HepG2 (cell line): ENCODE measurements around the gene ELP4. TPM values are rescaled to one million over a fixed set of nuclear protein-coding genes. Genes with fewer than 3 reads are reported as not detected.

ENCODE experiments used
- ATAC-seq: fragments of 200-7000 bp; cut with Tn5 transposase; 3 replicates; pipeline ENCODE4 v1.9.1; 2020; ENCODE audit warnings: mild to moderate bottlenecking, moderate library complexity
- BruUV-seq: library from RNA; stranded (reverse); fragments of 400-500 nt; replicated peaks from 2 replicates; lab custom pipeline; 2021; lab: Mats Ljungman, UMichigan
- CTCF ChIA-PET: fragments of 300-600 bp; formaldehyde crosslinking; extraction: SDS; loops from one replicate; lab custom pipeline; 2021; ENCODE audit warnings: low total read pairs, inconsistent platforms, low intra/inter-chr PET ratio; lab: Yijun Ruan, JAX
- POLR2A ChIA-PET: fragments of 350-600 bp; sonication (Branson Sonifier 250); formaldehyde crosslinking; loops from one replicate; lab custom pipeline; 2020; ENCODE audit warnings: antibody characterized with exemption, inconsistent platforms; lab: Yijun Ruan, JAX
- DNase-seq: peaks from one replicate; pipeline ENCODE4 v3.0.0-alpha.2; 2015; ENCODE audit warnings: low spot score
- FAIRE-seq: peaks from 3 replicates; lab custom pipeline; 2011; peaks lifted over from hg19 to GRCh38; lab: Jason Lieb, UNC
- H2AFZ ChIP-seq: one replicate; pipeline ENCODE4 v1.6.1; 2011; ENCODE audit warnings: low read length, inconsistent platforms
- H3K27ac ChIP-seq: fragments of 300-600 bp; 3 replicates; pipeline ENCODE4 v1.8.0; 2011; ENCODE audit warnings: mixed run types, mild to moderate bottlenecking, mixed read lengths, low read length, inconsistent platforms; ENCODE audit not compliant: insufficient read depth; ENCODE audit errors: extremely low read length
- H3K27me3 ChIP-seq, 2 experiments: fragments of 200-600 bp in 1 of 2; 2 replicates in 1 of 2; 3 replicates in 1 of 2; pipeline versions ENCODE4 v1.6.0 to v1.8.0; 2011; ENCODE audit warnings: low read length in 2 of 2, mild to moderate bottlenecking in 2 of 2, moderate library complexity in 2 of 2, inconsistent platforms in 1 of 2; ENCODE audit not compliant: insufficient read depth in 2 of 2, control insufficient read depth in 1 of 2
- H3K36me3 ChIP-seq, 2 experiments: fragments of 200-600 bp in 1 of 2; replicated peaks in 1 of 2; 2 replicates in 1 of 2; 3 replicates in 1 of 2; pipeline versions ENCODE4 v1.5.1 to v1.8.0; 2011; ENCODE audit warnings: low read length in 2 of 2, inconsistent platforms in 1 of 2; ENCODE audit not compliant: insufficient read depth in 2 of 2, control insufficient read depth in 1 of 2
- H3K4me1 ChIP-seq: 2 replicates; pipeline ENCODE4 v1.5.1; 2012; ENCODE audit warnings: low read length, inconsistent platforms; ENCODE audit not compliant: insufficient read depth
- H3K4me2 ChIP-seq: 2 replicates; pipeline ENCODE4 v1.6.0; 2011; ENCODE audit warnings: low read depth, low read length, inconsistent platforms
- H3K4me3 ChIP-seq, 3 experiments: fragments of 200-600 bp in 1 of 3; sonication (generic), shearing (Covaris generic) in 1 of 3; replicated peaks in 1 of 3; 2 replicates each; pipeline ENCODE4 v1.5.1; 2011 to 2016; ENCODE audit warnings: low read length in 3 of 3, inconsistent platforms in 2 of 3, low read depth in 2 of 3, mild to moderate bottlenecking in 2 of 3, control low read depth in 1 of 3, mixed read lengths in 1 of 3; ENCODE audit not compliant: insufficient read depth in 1 of 3
- H3K79me2 ChIP-seq: one replicate; pipeline ENCODE4 v1.6.1; 2011; ENCODE audit warnings: low read length, inconsistent platforms; ENCODE audit not compliant: insufficient read depth
- H3K9ac ChIP-seq: 2 replicates; pipeline ENCODE4 v1.6.0; 2011; ENCODE audit warnings: mild to moderate bottlenecking, low read depth, low read length, inconsistent platforms; ENCODE audit not compliant: insufficient read depth
- H3K9me3 ChIP-seq: 2 replicates; pipeline ENCODE4 v1.5.1; 2012; ENCODE audit warnings: mild to moderate bottlenecking, low read length
- H4K20me1 ChIP-seq: 2 replicates; pipeline ENCODE4 v1.6.0; 2011; ENCODE audit warnings: inconsistent platforms, mild to moderate bottlenecking, low read length, moderate library complexity; ENCODE audit not compliant: insufficient read depth
- ARID2 ChIP-seq: sonication (generic); formaldehyde crosslinking; IDR thresholded peaks from 2 replicates; pipeline ENCODE4 v1.8.1; 2022; ENCODE audit warnings: mild to moderate bottlenecking, missing genetic modification reagents, borderline replicate concordance
- CBX2 ChIP-seq, 2 experiments: fragments of 200-600 bp in 1 of 2; sonication (generic); formaldehyde crosslinking in 1 of 2; IDR thresholded peaks; 2 replicates each; pipeline versions ENCODE4 v1.7.0 to v1.8.1; 2018 to 2022; ENCODE audit warnings: low read depth in 2 of 2, low read length in 1 of 2, mild to moderate bottlenecking in 1 of 2, missing genetic modification reagents in 1 of 2
- DR1 ChIP-seq: sonication (generic); formaldehyde crosslinking; IDR thresholded peaks from 2 replicates; pipeline ENCODE4 v1.8.0; 2021; ENCODE audit warnings: mild to moderate bottlenecking, missing genetic modification reagents, inconsistent platforms
- IRF2 ChIP-seq: IDR thresholded peaks from 2 replicates; pipeline ENCODE4 v1.6.1; 2018; ENCODE audit warnings: missing genetic modification reagents, missing compliant biosample characterization
- IRX3 ChIP-seq: sonication (generic); formaldehyde crosslinking; IDR thresholded peaks from 2 replicates; pipeline ENCODE4 v1.8.1; 2023; ENCODE audit warnings: mild to moderate bottlenecking, low read depth, missing genetic modification reagents, borderline replicate concordance
- KAT2B ChIP-seq: fragments of 150-350 bp; IDR thresholded peaks from 2 replicates; pipeline ENCODE4 v1.6.1; 2014; ENCODE audit warnings: low read depth, low read length, borderline replicate concordance
- POLR2A ChIP-seq, 2 experiments: IDR thresholded peaks; 2 replicates each; pipeline ENCODE4 v1.6.1; 2011; ENCODE audit warnings: low read depth in 2 of 2, low read length in 2 of 2, mild to moderate bottlenecking in 1 of 2, moderate library complexity in 1 of 2; ENCODE audit not compliant: insufficient read depth in 1 of 2
- STAG1 ChIP-seq: sonication (generic); formaldehyde crosslinking; IDR thresholded peaks from 2 replicates; pipeline ENCODE4 v1.4.0; 2020; ENCODE audit warnings: missing genetic modification reagents
- ZNF235 ChIP-seq: sonication (generic); formaldehyde crosslinking; IDR thresholded peaks from 2 replicates; pipeline ENCODE4 v1.8.1; 2023; ENCODE audit warnings: mild to moderate bottlenecking, missing genetic modification reagents, borderline replicate concordance
- ZNF34 ChIP-seq: sonication (generic); formaldehyde crosslinking; IDR thresholded peaks from 2 replicates; pipeline ENCODE4 v1.4.0; 2020; ENCODE audit warnings: mild to moderate bottlenecking, missing genetic modification reagents, borderline replicate concordance
- ZNF383 ChIP-seq: sonication (generic); formaldehyde crosslinking; IDR thresholded peaks from 2 replicates; pipeline ENCODE4 v1.4.0; 2020; ENCODE audit warnings: missing genetic modification reagents, mild to moderate bottlenecking, borderline replicate concordance
- ZNF629 ChIP-seq: sonication (generic); formaldehyde crosslinking; conservative IDR thresholded peaks from 2 replicates; pipeline ENCODE4 v1.5.0; 2020; ENCODE audit warnings: missing genetic modification reagents
- ZNF660 ChIP-seq: sonication (generic); formaldehyde crosslinking; IDR thresholded peaks from 2 replicates; pipeline ENCODE4 v1.5.1; 2020; ENCODE audit warnings: mild to moderate bottlenecking, low read depth, missing genetic modification reagents, borderline replicate concordance
- WGBS: methylation state at CpG from one replicate; pipeline ENCODE4 v1.1.6; 2017; ENCODE audit warnings: low lambda C conversion rate; 5-methylcytosine and 5-hydroxymethylcytosine counted together
- in situ Hi-C: cut with HindIII; loops from 2 replicates; pipeline ENCODE4 v1.10.0; 2017; ENCODE audit warnings: low pct_unique_long_range_greater_than_20kb; ENCODE audit not compliant: extremely low pct_ligation_motif_present
- intact Hi-C: fragments of 100-400 bp; cut with micrococcal nuclease; formaldehyde crosslinking; loops from one replicate; pipeline ENCODE4 v1.10.0; 2022; ENCODE audit not compliant: unreplicated experiment
- polyA plus RNA-seq, 8 experiments: library from polyadenylated mRNA; depleted of rRNA in 3 of 8; stranded (reverse) in 7 of 8; unstranded in 1 of 8; fragments of >200 nt; fragmentation: Illumina TruSeq in 4 of 8; extraction: Trizol in 4 of 8; gene quantifications; 2 replicates each; pipeline versions ENCODE4 v1.2.1 to v1.2.3, GENCODE V29; 2011 to 2016; ENCODE audit warnings: low read depth in 4 of 8, missing spikeins in 1 of 8, mixed read lengths in 1 of 8; ENCODE audit not compliant: insufficient read depth in 1 of 8
- total RNA-seq, 5 experiments: library from RNA; depleted of rRNA; stranded (reverse); fragments of >200 nt; fragmentation: Illumina TruSeq; extraction: Trizol; gene quantifications; 2 replicates each; pipeline ENCODE4 v1.2.3, GENCODE V29; 2016; ENCODE audit warnings: low read depth in 1 of 5
- TF ChIP-seq, protein P1 (sequence below): fragments of 450-650 bp; IDR thresholded peaks from 2 replicates; pipeline ENCODE4 v1.6.1; 2017; ENCODE audit warnings: mild to moderate bottlenecking
- TF ChIP-seq, protein P2 (sequence below): sonication (generic); formaldehyde crosslinking; conservative IDR thresholded peaks from 2 replicates; pipeline ENCODE4 v1.5.0; 2020; ENCODE audit warnings: missing genetic modification reagents
- TF ChIP-seq, protein P3 (sequence below): sonication (generic); formaldehyde crosslinking; conservative IDR thresholded peaks from 2 replicates; pipeline ENCODE4 v1.8.1; 2023; ENCODE audit warnings: missing genetic modification reagents

Gene ELP4
- total and polyA plus RNA-seq, 2 of the 13 experiments (the other 11 are each of a cell fraction or from before 2014, with no cell fraction given): 12.8 to 19.1 TPM

DNA sequence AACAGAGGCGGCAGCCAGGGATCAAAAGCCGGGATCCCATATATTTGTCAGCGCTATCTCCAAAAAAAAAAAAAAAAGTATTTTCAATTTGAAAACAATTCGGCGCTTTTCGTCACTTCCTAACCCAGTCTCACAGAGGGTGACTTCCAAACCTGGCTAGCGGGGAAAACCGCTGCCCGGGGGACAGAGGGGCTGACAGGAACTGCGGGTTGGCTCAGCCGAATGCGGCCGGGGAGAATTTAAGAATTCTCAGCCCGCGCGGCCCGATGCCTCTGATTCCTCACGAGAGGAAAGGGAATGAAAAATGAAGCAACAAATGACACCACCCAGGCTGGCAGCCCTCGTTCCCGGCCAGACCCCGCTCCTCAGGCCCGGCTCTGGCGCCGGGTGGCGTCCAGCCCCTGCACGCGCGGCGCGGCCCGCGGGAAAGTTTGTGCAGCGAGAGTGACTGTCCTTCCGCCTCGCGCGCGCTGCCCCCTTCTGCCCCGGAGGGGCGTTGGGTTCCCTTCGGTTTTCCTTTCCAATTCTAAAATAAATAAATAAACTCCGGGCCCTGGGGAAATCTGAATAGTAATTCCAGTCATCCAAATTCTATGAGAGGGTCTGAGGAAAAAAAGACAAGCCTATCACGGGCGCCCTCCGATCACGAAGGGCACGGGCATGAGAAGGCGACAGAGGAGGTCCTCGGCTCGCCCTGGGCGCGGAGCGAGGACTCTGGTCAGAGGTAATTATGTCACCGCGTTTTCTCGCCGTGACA, 306.3 kb downstream of the ELP4 start (continued):
- TF ChIP-seq, protein P1, sequence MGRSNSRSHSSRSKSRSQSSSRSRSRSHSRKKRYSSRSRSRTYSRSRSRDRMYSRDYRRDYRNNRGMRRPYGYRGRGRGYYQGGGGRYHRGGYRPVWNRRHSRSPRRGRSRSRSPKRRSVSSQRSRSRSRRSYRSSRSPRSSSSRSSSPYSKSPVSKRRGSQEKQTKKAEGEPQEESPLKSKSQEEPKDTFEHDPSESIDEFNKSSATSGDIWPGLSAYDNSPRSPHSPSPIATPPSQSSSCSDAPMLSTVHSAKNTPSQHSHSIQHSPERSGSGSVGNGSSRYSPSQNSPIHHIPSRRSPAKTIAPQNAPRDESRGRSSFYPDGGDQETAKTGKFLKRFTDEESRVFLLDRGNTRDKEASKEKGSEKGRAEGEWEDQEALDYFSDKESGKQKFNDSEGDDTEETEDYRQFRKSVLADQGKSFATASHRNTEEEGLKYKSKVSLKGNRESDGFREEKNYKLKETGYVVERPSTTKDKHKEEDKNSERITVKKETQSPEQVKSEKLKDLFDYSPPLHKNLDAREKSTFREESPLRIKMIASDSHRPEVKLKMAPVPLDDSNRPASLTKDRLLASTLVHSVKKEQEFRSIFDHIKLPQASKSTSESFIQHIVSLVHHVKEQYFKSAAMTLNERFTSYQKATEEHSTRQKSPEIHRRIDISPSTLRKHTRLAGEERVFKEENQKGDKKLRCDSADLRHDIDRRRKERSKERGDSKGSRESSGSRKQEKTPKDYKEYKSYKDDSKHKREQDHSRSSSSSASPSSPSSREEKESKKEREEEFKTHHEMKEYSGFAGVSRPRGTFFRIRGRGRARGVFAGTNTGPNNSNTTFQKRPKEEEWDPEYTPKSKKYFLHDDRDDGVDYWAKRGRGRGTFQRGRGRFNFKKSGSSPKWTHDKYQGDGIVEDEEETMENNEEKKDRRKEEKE: no peak
- TF ChIP-seq CBX2 (IDR thresholded peaks at IDR 0.05; ENCODE audit: low read depth, low read length) (0 out of 2 replicates have a peak, but pooled peaks have one; percentile 6), CBX2 (CRISPR knock-in tag; IDR thresholded peaks at IDR 0.05; ENCODE audit: low read depth) (no peak), POLR2A (IDR thresholded peaks at IDR 0.05; ENCODE audit: insufficient read depth in 1 of 2, low read depth in 2 of 2, low read length in 2 of 2) (no peak)
- TF ChIP-seq, protein P2, sequence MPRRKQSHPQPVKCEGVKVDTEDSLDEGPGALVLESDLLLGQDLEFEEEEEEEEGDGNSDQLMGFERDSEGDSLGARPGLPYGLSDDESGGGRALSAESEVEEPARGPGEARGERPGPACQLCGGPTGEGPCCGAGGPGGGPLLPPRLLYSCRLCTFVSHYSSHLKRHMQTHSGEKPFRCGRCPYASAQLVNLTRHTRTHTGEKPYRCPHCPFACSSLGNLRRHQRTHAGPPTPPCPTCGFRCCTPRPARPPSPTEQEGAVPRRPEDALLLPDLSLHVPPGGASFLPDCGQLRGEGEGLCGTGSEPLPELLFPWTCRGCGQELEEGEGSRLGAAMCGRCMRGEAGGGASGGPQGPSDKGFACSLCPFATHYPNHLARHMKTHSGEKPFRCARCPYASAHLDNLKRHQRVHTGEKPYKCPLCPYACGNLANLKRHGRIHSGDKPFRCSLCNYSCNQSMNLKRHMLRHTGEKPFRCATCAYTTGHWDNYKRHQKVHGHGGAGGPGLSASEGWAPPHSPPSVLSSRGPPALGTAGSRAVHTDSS (CRISPR knock-in tag): no peak

DNA sequence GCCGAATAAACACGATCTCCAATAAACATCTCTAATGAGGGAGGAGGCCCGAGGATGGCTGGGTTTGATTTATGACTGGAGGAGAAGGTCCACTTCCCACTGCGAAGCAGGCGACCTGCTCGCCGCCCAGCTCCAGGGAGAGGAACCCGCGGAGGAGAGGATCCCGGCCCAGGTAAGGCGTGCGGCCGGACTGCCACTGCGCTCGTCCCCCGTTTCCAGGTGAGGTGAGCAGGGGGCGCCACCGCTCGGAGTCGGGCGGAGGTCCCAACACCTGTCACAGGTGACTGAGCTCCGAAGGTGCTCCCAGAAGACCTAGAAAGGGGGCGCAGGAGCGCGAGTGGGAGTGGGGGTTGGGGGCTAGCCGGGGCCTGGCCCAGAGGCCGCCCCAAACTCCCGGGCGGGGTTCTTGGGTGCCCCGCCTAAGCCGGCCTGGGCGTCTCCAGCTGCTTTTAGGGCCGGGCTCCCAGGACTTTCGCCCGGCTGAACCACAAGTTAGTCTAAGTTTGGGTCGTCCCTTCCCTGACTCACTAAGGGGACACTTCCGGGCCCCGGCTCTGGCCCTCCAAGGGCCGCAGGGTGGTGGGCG, 307.0 kb downstream of the ELP4 start:
- Histone ChIP-seq H3K4me1 (peaks cover 45% of the 10 kb centered on the region), H4K20me1 (peaks cover 4% of the 10 kb centered on the region; the same call in 1 of the 2 replicates), H3K4me3 (no peak overlapping the region), H3K27ac (no peak overlapping the region), H3K4me2 (peak overlapping the region; percentile 18; the same call in 1 of the 2 replicates), H3K27me3 (peaks cover 28 to 91% of the 10 kb centered on the region in 2 experiments), H3K79me2 (no peaks in the 10 kb centered on the region), H3K9ac (no peak overlapping the region), H2AFZ (no peak overlapping the region), H3K36me3 (no peaks in the 10 kb centered on the region), H3K9me3 (no peaks in the 10 kb centered on the region)
- no peak for ATAC-seq
- intact Hi-C loops (loop anchor here (10.0 kb wide), 1 partner anchor 312 kb away; the partner anchor contains the start of genes ELP4 and IMMP1L), in situ Hi-C loops (no loop called here)
- FAIRE-seq: no peak
- 42% methylated on average over 7 of the region's 40 CpGs for WGBS
- DNase-seq: no peak
- no TSS peak for BruUV-seq
- POLR2A ChIA-PET: no interaction called here
- CTCF ChIA-PET: no interaction called here
- TF ChIP-seq DR1 (CRISPR knock-in tag) (no peak), KAT2B (no peak), STAG1 (CRISPR knock-in tag) (no peak), IRF2 (CRISPR knock-in tag) (no peak), IRX3 (no peak), ZNF34 (CRISPR knock-in tag) (no peak), ZNF235 (CRISPR knock-in tag) (no peak), ZNF629 (no peak), ZNF383 (CRISPR knock-in tag) (no peak), ARID2 (CRISPR knock-in tag) (no peak), ZNF660 (no peak)
- TF ChIP-seq, protein P3, sequence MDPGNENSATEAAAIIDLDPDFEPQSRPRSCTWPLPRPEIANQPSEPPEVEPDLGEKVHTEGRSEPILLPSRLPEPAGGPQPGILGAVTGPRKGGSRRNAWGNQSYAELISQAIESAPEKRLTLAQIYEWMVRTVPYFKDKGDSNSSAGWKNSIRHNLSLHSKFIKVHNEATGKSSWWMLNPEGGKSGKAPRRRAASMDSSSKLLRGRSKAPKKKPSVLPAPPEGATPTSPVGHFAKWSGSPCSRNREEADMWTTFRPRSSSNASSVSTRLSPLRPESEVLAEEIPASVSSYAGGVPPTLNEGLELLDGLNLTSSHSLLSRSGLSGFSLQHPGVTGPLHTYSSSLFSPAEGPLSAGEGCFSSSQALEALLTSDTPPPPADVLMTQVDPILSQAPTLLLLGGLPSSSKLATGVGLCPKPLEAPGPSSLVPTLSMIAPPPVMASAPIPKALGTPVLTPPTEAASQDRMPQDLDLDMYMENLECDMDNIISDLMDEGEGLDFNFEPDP (CRISPR knock-in tag): no peak
